HCT116 (cell line): Measurements from ENCODE around the gene NPL. TPM values are rescaled to one million over a fixed set of nuclear protein-coding genes. Genes with fewer than 3 reads are reported as not detected.

Source experiments
- ATAC-seq: fragments of 200-7000 bp; cut with Tn5 transposase; 2 replicates; pipeline ENCODE4 v1.9.1; 2020; ENCODE audit warnings: mild to moderate bottlenecking, moderate library complexity
- BruUV-seq: library from RNA; stranded (reverse); fragments of 400-500 nt; replicated peaks from 2 replicates; lab custom pipeline; 2021; lab: Mats Ljungman, UMichigan
- CTCF ChIA-PET: fragments of 300-600 bp; sonication (Branson Sonifier 250); formaldehyde crosslinking; loops from one replicate; lab custom pipeline; 2021; ENCODE audit warnings: antibody characterized with exemption; lab: Charles Lee
- POLR2A ChIA-PET: fragments of 300-600, 350-600 bp; sonication (Branson Sonifier 250); formaldehyde crosslinking; loops from one replicate; lab custom pipeline; 2021; ENCODE audit warnings: antibody characterized with exemption; lab: Charles Lee
- RAD21 ChIA-PET, 2 experiments: fragments of 300-600 bp; sonication (Branson Sonifier 250); formaldehyde crosslinking; loops; one replicate each; lab custom pipeline; 2023; ENCODE audit warnings: low total read pairs in 2 of 2; ENCODE audit not compliant: uncharacterized antibody in 2 of 2, unreplicated experiment in 2 of 2, low non-redundant PET in 1 of 2; lab: Charles Lee
- DNase-seq: peaks from one replicate; pipeline ENCODE4 v3.0.0-alpha.2; 2010; ENCODE audit warnings: low read depth, low spot score
- H2AFZ ChIP-seq: fragments of 200-600 bp; shearing (Covaris generic), sonication (generic); 2 replicates; pipeline ENCODE4 v1.6.1; 2017; ENCODE audit warnings: low read depth, mixed run types, mixed read lengths, antibody characterized with exemption, low read length; ENCODE audit not compliant: poor library complexity, severe bottlenecking
- H3K27ac ChIP-seq: 2 replicates; pipeline ENCODE4 v1.5.1; 2012; ENCODE audit warnings: low read depth, low read length
- H3K27me3 ChIP-seq: fragments of 200-600 bp; sonication (generic); 2 replicates; pipeline ENCODE4 v1.6.1; 2016; ENCODE audit warnings: mixed run types, low read length, mixed read lengths; ENCODE audit not compliant: insufficient read depth
- H3K36me3 ChIP-seq, 2 experiments: fragments of 200-500 bp in 1 of 2; fragments of 200-600 bp in 1 of 2; sonication (Bioruptor generic) in 1 of 2; sonication (generic) in 1 of 2; 2 replicates each; pipeline versions ENCODE4 v1.5.1 to v1.6.1; 2014 to 2016; ENCODE audit warnings: low read length in 2 of 2, inconsistent platforms in 1 of 2, mixed read lengths in 1 of 2, mixed run types in 1 of 2; ENCODE audit not compliant: insufficient read depth in 2 of 2, control insufficient read depth in 1 of 2
- H3K4me1 ChIP-seq, 2 experiments: fragments of 200-600 bp in 1 of 2; sonication (generic) in 1 of 2; 2 replicates each; pipeline versions ENCODE4 v1.5.1 to v1.6.1; 2012 to 2017; ENCODE audit warnings: low read length in 2 of 2, inconsistent platforms in 1 of 2, mild to moderate bottlenecking in 1 of 2, mixed read lengths in 1 of 2, mixed run types in 1 of 2, moderate library complexity in 1 of 2; ENCODE audit not compliant: insufficient read depth in 2 of 2, control insufficient read depth in 1 of 2
- H3K4me2 ChIP-seq: fragments of 200-600 bp; sonication (generic); 2 replicates; pipeline ENCODE4 v1.6.1; 2017; ENCODE audit warnings: mixed run types, low read length, mixed read lengths
- H3K4me3 ChIP-seq, 2 experiments: fragments of 200-600 bp in 1 of 2; sonication (generic) in 1 of 2; replicated peaks in 1 of 2; 2 replicates each; pipeline ENCODE4 v1.5.1; 2011 to 2016; ENCODE audit warnings: low read length in 2 of 2, control low read depth in 1 of 2, low read depth in 1 of 2, mild to moderate bottlenecking in 1 of 2, mixed read lengths in 1 of 2, mixed run types in 1 of 2
- H3K79me2 ChIP-seq: fragments of 200-600 bp; sonication (generic); 2 replicates; pipeline ENCODE4 v1.6.1; 2017; ENCODE audit warnings: mild to moderate bottlenecking, mixed run types, low read length, moderate library complexity, mixed read lengths; ENCODE audit not compliant: insufficient read depth
- H3K9ac ChIP-seq: fragments of 200-600 bp; sonication (generic); 2 replicates; pipeline ENCODE4 v1.6.1; 2016; ENCODE audit warnings: low read length, mixed read lengths
- H3K9me2 ChIP-seq: fragments of 200-600 bp; sonication (generic), shearing (Covaris generic); 2 replicates; pipeline ENCODE4 v1.6.1; 2017; ENCODE audit warnings: mixed run types, mild to moderate bottlenecking, moderate library complexity; ENCODE audit not compliant: insufficient read depth
- H3K9me3 ChIP-seq, 2 experiments: fragments of 200-500 bp in 1 of 2; fragments of 200-600 bp in 1 of 2; sonication (Bioruptor generic) in 1 of 2; sonication (generic) in 1 of 2; 2 replicates each; pipeline ENCODE4 v1.6.1; 2014 to 2017; ENCODE audit warnings: low read length in 2 of 2, mixed read lengths in 2 of 2, inconsistent platforms in 1 of 2, low read depth in 1 of 2, mild to moderate bottlenecking in 1 of 2, mixed run types in 1 of 2, moderate library complexity in 1 of 2; ENCODE audit not compliant: control insufficient read depth in 1 of 2, insufficient read depth in 1 of 2
- H4K20me1 ChIP-seq: fragments of 200-600 bp; sonication (generic), shearing (Covaris generic); 2 replicates; pipeline ENCODE4 v1.6.1; 2017; ENCODE audit warnings: mixed run types, mild to moderate bottlenecking, moderate library complexity; ENCODE audit not compliant: insufficient read depth
- ATF3 ChIP-seq: IDR thresholded peaks from 2 replicates; pipeline ENCODE4 v1.6.1; 2012
- CBX3 ChIP-seq: IDR thresholded peaks from 2 replicates; pipeline ENCODE4 v1.6.1; 2012; ENCODE audit warnings: low read depth
- CEBPB ChIP-seq: IDR thresholded peaks from 2 replicates; pipeline ENCODE4 v1.6.1; 2012; ENCODE audit warnings: low read depth
- EGR1 ChIP-seq: IDR thresholded peaks from 2 replicates; pipeline ENCODE4 v1.6.1; 2012; ENCODE audit warnings: low read depth
- ELF1 ChIP-seq: IDR thresholded peaks from 2 replicates; pipeline ENCODE4 v1.6.1; 2012; ENCODE audit warnings: low read depth, borderline replicate concordance
- EZH2 ChIP-seq: fragments of 200-600 bp; sonication (generic); IDR thresholded peaks from 2 replicates; pipeline ENCODE4 v1.6.1; 2017; ENCODE audit warnings: antibody characterized with exemption, mixed run types
- EZH2phosphoT487 ChIP-seq: fragments of 200-600 bp; IDR thresholded peaks from 2 replicates; pipeline ENCODE4 v1.6.1; 2018; ENCODE audit warnings: antibody characterized with exemption, borderline replicate concordance
- FOSL1 ChIP-seq: IDR thresholded peaks from 2 replicates; pipeline ENCODE4 v1.6.1; 2012; ENCODE audit warnings: low read depth
- JUND ChIP-seq: IDR thresholded peaks from 2 replicates; pipeline ENCODE4 v1.6.1; 2012
- MAX ChIP-seq: IDR thresholded peaks from 2 replicates; pipeline ENCODE4 v1.6.1; 2012
- POLR2AphosphoS5 ChIP-seq: IDR thresholded peaks from 2 replicates; pipeline ENCODE4 v1.6.1; 2011; ENCODE audit warnings: mild to moderate bottlenecking, low read depth, low read length, moderate library complexity
- RAD21 ChIP-seq: IDR thresholded peaks from 2 replicates; pipeline ENCODE4 v1.6.1; 2012; ENCODE audit warnings: low read depth, mild to moderate bottlenecking
- REST ChIP-seq: IDR thresholded peaks from 2 replicates; pipeline ENCODE4 v1.6.1; 2012; ENCODE audit warnings: low read depth
- SIN3A ChIP-seq: IDR thresholded peaks from 2 replicates; pipeline ENCODE4 v1.6.1; 2012; ENCODE audit warnings: low read depth
- SP1 ChIP-seq: IDR thresholded peaks from 2 replicates; pipeline ENCODE4 v1.6.1; 2012; ENCODE audit warnings: low read depth
- SRF ChIP-seq: IDR thresholded peaks from 2 replicates; pipeline ENCODE4 v1.6.1; 2012; ENCODE audit warnings: low read depth
- ZBTB33 ChIP-seq: IDR thresholded peaks from 2 replicates; pipeline ENCODE4 v1.6.1; 2011; ENCODE audit warnings: mild to moderate bottlenecking, low read length, moderate library complexity; ENCODE audit not compliant: insufficient replicate concordance; ENCODE audit errors: extremely low read depth
- ZFX ChIP-seq: fragments of 450-650 bp; IDR thresholded peaks from 2 replicates; pipeline ENCODE4 v1.6.1; 2017
- ZNF274 ChIP-seq: fragments of 200-500 bp; sonication (Bioruptor generic); IDR thresholded peaks from 2 replicates; pipeline ENCODE4 v1.6.1; 2014; ENCODE audit warnings: mild to moderate bottlenecking, low read depth, low read length, inconsistent platforms
- intact Hi-C: fragments of 100-400 bp; cut with micrococcal nuclease; formaldehyde crosslinking; loops from 2 replicates; pipeline ENCODE4 v1.10.0; 2022
- total RNA-seq: library from RNA; stranded (reverse); gene quantifications from one replicate; pipeline ENCODE4 v1.2.1, GENCODE V29; 2021; ENCODE audit not compliant: unreplicated experiment
- TF ChIP-seq, protein P1 (sequence below), 3 experiments: fragments of 200-600 bp in 1 of 3; sonication (generic) in 1 of 3; IDR thresholded peaks in 2 of 3; conservative IDR thresholded peaks in 1 of 3; 2 replicates each; pipeline ENCODE4 v1.5.1; 2012 to 2017; ENCODE audit warnings: low read depth in 2 of 3, low read length in 2 of 3, antibody characterized with exemption in 1 of 3, borderline replicate concordance in 1 of 3, control low read depth in 1 of 3, mild to moderate bottlenecking in 1 of 3, mixed read lengths in 1 of 3, mixed run types in 1 of 3, moderate library complexity in 1 of 3; ENCODE audit not compliant: insufficient read depth in 1 of 3

Gene NPL
- total RNA-seq, 1 experiment from 2014 or later, result 0.39 TPM

GRCh38 chr1:182807907-182808306 is 18.3 kb downstream of the NPL start:
- H3K4me3 ChIP-seq, result no peak overlapping the region
- H2AFZ ChIP-seq, result no peak overlapping the region
- no peak overlapping the region for H3K27ac ChIP-seq
- ChIA-PET CTCF (no interaction called here), RAD21 (no interaction called here), POLR2A (no interaction called here)
- DNase-seq (no peak), ATAC-seq (no peak)
- no peaks in the 10 kb centered on the region for H3K9me2 ChIP-seq
- no peaks in the 10 kb centered on the region for H3K9me3 ChIP-seq
- no peaks in the 10 kb centered on the region for H4K20me1 ChIP-seq
- no peak overlapping the region for H3K4me2 ChIP-seq
- H3K4me1 ChIP-seq, result peaks cover 0 to 4% of the 10 kb centered on the region in 2 experiments; a peak in 1 of 4 replicates
- H3K9ac ChIP-seq, result no peak overlapping the region
- H3K79me2 ChIP-seq, result no peaks in the 10 kb centered on the region
- H3K36me3 ChIP-seq, result no peaks in the 10 kb centered on the region
- no peaks in the 10 kb centered on the region for H3K27me3 ChIP-seq
- intact Hi-C loops, result loop anchor here (5.0 kb wide), 1 partner anchor 361 kb away; no protein-coding TSS in a partner anchor
- TF ChIP-seq, protein P1, sequence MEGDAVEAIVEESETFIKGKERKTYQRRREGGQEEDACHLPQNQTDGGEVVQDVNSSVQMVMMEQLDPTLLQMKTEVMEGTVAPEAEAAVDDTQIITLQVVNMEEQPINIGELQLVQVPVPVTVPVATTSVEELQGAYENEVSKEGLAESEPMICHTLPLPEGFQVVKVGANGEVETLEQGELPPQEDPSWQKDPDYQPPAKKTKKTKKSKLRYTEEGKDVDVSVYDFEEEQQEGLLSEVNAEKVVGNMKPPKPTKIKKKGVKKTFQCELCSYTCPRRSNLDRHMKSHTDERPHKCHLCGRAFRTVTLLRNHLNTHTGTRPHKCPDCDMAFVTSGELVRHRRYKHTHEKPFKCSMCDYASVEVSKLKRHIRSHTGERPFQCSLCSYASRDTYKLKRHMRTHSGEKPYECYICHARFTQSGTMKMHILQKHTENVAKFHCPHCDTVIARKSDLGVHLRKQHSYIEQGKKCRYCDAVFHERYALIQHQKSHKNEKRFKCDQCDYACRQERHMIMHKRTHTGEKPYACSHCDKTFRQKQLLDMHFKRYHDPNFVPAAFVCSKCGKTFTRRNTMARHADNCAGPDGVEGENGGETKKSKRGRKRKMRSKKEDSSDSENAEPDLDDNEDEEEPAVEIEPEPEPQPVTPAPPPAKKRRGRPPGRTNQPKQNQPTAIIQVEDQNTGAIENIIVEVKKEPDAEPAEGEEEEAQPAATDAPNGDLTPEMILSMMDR (IDR thresholded peaks at IDR 0.05 in 2 of 3, conservative IDR thresholded peaks at IDR 0.05 in 1 of 3; ENCODE audit: borderline replicate concordance in 1 of 3, insufficient read depth in 1 of 3, low read depth in 2 of 3, low read length in 2 of 3), result no peak
- TF ChIP-seq MAX (no peak), FOSL1 (no peak), CBX3 (no peak), SRF (no peak), ZFX (no peak), ZNF274 (no peak), ATF3 (no peak), ZBTB33 (no peak), EGR1 (no peak), CEBPB (no peak), RAD21 (no peak), POLR2AphosphoS5 (no peak), ELF1 (no peak), SP1 (no peak), EZH2phosphoT487 (no peak), EZH2 (no peak), SIN3A (no peak), REST (no peak), JUND (no peak)
- no TSS peak for BruUV-seq
